NB4 (cell line): Measurements from ENCODE around the gene ACADL.

Experiments used
- DNase-seq: peaks from one replicate; pipeline ENCODE4 v3.0.0; 2010; ENCODE audit warnings: low read depth
- H3K4me3 ChIP-seq: one replicate; pipeline ENCODE4 v1.5.1; 2011; ENCODE audit warnings: mild to moderate bottlenecking, low read depth, low read length, moderate library complexity
- MYC ChIP-seq: IDR thresholded peaks from 2 replicates; pipeline ENCODE4 v1.6.1; 2011; ENCODE audit warnings: low read depth, low read length
- POLR2A ChIP-seq: IDR thresholded peaks from 2 replicates; pipeline ENCODE4 v1.6.1; 2011; ENCODE audit warnings: mild to moderate bottlenecking; ENCODE audit not compliant: insufficient read length; ENCODE audit errors: extremely low read depth
- TF ChIP-seq, protein P1 (sequence below): IDR thresholded peaks from one replicate; pipeline ENCODE4 v1.5.1; 2012; ENCODE audit warnings: low read depth, low read length
- TF ChIP-seq, protein P2 (sequence below): IDR thresholded peaks from 2 replicates; pipeline ENCODE4 v1.6.1; 2011; ENCODE audit warnings: low read depth, low read length

Gene ACADL

DNA sequence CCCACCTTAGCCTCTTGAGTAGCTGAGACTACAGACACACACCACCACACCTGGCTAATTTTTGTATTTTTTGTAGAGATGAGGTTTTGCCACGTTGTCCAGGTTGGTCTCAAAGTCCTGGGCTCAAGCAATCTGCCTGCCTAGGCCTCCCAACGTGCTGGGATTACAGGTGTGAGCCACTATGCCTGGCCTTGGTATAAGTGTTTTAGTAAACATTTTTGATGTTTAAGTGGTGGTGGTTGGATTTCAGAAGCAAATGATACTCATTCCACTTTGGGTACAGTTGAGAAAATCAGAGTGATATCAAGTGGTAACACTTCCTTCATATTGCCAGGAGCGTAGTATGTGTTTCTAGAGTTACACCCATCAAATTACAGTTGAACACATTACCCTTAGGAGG is 25.4 kb downstream of the ACADL start:
- no peak overlapping the region for H3K4me3 ChIP-seq
- DNase-seq, result no peak
- TF ChIP-seq, protein P1, sequence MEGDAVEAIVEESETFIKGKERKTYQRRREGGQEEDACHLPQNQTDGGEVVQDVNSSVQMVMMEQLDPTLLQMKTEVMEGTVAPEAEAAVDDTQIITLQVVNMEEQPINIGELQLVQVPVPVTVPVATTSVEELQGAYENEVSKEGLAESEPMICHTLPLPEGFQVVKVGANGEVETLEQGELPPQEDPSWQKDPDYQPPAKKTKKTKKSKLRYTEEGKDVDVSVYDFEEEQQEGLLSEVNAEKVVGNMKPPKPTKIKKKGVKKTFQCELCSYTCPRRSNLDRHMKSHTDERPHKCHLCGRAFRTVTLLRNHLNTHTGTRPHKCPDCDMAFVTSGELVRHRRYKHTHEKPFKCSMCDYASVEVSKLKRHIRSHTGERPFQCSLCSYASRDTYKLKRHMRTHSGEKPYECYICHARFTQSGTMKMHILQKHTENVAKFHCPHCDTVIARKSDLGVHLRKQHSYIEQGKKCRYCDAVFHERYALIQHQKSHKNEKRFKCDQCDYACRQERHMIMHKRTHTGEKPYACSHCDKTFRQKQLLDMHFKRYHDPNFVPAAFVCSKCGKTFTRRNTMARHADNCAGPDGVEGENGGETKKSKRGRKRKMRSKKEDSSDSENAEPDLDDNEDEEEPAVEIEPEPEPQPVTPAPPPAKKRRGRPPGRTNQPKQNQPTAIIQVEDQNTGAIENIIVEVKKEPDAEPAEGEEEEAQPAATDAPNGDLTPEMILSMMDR, result no peak
- TF ChIP-seq MYC, result no peak
- no peak for TF ChIP-seq POLR2A
- TF ChIP-seq, protein P2, sequence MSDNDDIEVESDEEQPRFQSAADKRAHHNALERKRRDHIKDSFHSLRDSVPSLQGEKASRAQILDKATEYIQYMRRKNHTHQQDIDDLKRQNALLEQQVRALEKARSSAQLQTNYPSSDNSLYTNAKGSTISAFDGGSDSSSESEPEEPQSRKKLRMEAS, result no peak

DNA sequence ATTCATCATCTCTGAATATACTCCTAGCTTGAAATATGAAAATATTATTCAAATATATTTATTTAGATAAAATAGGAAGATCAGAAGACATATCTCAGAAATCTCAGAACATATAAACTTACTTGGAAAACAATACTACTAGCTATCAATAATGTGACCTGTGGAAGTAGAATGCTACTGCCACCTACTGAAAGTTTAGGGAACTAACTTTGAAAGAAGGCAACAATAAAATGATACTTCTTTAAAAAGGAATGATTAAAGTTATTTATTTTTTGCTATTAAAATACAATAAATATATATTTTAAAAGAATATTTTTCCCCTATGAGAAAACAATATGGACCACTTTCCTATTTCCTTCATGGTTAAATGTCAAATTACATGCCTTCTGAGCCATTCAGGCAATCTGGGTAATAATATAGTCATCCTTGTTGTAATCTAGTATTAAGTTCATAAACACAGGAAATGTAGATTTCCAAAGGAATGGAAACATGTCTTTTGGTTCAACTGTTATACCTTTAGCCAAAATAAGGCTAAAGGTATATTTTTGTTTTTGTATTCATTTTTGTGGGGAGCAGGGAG is 26.0 kb downstream of the ACADL start:
- no peak overlapping the region for H3K4me3 ChIP-seq
- no peak for TF ChIP-seq MYC
- TF ChIP-seq POLR2A, result no peak
- TF ChIP-seq, protein P2, result no peak
- TF ChIP-seq, protein P1, result peak; percentile 48
- DNase-seq, result peak; percentile 56

DNA sequence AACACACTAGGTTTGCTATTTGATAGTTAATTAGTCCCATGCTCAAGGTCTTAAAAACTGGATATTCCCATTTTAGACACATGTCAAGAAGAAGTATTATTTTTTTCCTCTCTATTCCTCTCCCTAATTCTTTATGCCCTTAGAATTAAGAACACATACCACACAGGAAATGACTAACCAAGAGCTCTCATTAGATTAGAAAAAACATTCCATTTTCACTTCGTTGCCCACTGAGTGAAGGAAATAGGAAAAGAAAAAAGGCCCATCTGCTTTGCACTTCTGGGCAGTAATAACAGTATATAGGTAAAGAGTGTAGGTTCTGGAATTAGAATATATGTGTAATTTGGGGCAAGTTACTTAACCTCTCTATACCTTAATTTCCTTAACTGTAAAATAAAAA is 26.9 kb downstream of the ACADL start:
- TF ChIP-seq, protein P2, result no peak
- TF ChIP-seq MYC (no peak), POLR2A (no peak)
- TF ChIP-seq, protein P1, result no peak
- DNase-seq, result no peak

DNA sequence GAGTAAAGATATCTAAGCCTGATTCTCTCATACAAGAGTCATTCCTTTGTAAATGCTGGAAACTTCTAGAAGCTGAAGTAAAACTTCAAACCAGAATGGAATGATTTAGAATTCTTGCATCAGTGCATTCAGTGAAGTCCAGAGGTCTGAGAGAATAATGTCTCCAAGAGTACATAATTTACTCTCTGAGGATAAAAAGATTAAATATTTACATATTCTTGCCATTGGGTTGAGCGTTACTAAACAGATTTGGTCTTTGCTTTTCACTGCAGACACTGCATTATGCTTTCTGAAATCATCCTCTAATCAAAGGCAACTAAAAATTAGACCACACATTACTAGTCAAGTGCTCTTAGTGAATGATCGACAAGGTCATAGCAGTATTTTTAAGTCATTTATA is 27.5 kb downstream of the ACADL start:
- no peak for DNase-seq
- no peak overlapping the region for H3K4me3 ChIP-seq
- TF ChIP-seq MYC (no peak), POLR2A (no peak)
- TF ChIP-seq, protein P1, result no peak
- TF ChIP-seq, protein P2, result no peak

More for the DNA sequence above, 26.9 kb downstream of the ACADL start:
- H3K4me3 ChIP-seq, result no peak overlapping the region

DNA sequence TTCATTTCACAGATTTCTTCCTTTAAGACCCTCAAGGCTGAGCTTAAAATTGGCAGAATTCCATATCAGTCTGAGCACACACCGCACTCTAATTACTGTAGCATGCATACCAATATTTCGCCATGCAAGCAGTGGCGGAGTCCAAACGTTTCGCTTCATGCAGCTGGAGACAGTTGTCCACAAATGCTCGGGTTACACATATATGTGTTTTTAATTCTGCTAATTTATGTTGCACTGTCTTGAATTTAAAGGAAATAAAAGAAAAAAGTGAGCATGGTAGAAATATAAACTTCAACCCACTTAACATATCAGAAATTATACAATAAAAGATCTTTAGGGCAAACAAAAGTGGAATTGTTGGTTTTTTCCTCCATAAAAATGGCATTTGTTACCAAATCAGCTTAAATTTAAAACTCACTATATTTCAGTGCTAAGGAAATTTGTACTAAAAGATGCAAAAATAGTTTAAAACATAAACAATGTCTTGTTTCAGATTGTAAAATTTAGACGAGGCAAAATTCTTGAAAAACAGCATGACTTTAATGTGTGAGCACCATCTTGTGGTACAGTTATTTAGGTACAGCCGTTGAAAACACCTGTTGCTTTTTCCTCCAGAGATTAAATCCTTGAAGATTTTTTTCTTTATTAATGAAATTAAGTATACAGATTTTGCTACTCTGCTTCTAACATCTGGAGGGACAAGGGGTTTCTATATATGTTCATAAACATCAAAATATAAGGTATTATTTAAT is 30.0 kb downstream of the ACADL start:
- peak; percentile 71 for DNase-seq
- H3K4me3 ChIP-seq, result peak overlapping the region; percentile 59
- TF ChIP-seq, protein P2, result peak; percentile 5; the same call in 1 of the 2 replicates
- TF ChIP-seq POLR2A, result no peak
- TF ChIP-seq, protein P1, result peak; percentile 39
- TF ChIP-seq MYC, result no peak
